Neutrophil (primary cell): ENCODE measurements around the gene HBA2.
"Not testable (repeated sequence)": the region's sequence is repeated elsewhere in the genome, so short reads cannot be mapped to it uniquely, and the experiment has no call there.

ENCODE experiments used
- H3K27ac ChIP-seq: fragments of 200-600 bp; sonication (generic); 2 replicates; pipeline ENCODE4 v1.5.1; 2016; ENCODE audit warnings: mild to moderate bottlenecking, moderate library complexity
- H3K27me3 ChIP-seq: fragments of 200-600 bp; sonication (generic); 2 replicates; pipeline ENCODE4 v1.6.0; 2016; ENCODE audit warnings: mild to moderate bottlenecking
- H3K36me3 ChIP-seq: fragments of 200-600 bp; sonication (generic); 2 replicates; pipeline ENCODE4 v1.5.1; 2017
- H3K4me1 ChIP-seq, 2 experiments: fragments of 200-600 bp in 1 of 2; sonication (generic) in 1 of 2; 1 replicate in 1 of 2; 2 replicates in 1 of 2; pipeline versions ENCODE4 v1.5.1 to v1.6.1; 2013 to 2016; ENCODE audit warnings: low read depth in 1 of 2, low read length in 1 of 2, mild to moderate bottlenecking in 1 of 2, moderate library complexity in 1 of 2; ENCODE audit not compliant: control insufficient read depth in 1 of 2, insufficient read depth in 1 of 2
- H3K4me3 ChIP-seq, 2 experiments: fragments of 200-600 bp in 1 of 2; sonication (generic) in 1 of 2; 1 replicate in 1 of 2; 2 replicates in 1 of 2; pipeline ENCODE4 v1.5.1; 2013 to 2016; ENCODE audit warnings: low read depth in 1 of 2, low read length in 1 of 2, mild to moderate bottlenecking in 1 of 2, moderate library complexity in 1 of 2
- H3K9me3 ChIP-seq: fragments of 200-600 bp; sonication (generic); 2 replicates; pipeline ENCODE4 v1.5.1; 2016
- CTCF ChIP-seq: fragments of 200-600 bp; sonication (generic); IDR thresholded peaks from 2 replicates; pipeline ENCODE4 v1.5.1; 2016; ENCODE audit warnings: antibody characterized with exemption

HBA2 gene

GRCh38 chr16:192686-193085 is 20.0 kb downstream of the HBA2 start:
- H3K27me3 ChIP-seq, result no peaks in the 10 kb centered on the region
- H3K4me1 ChIP-seq, result no peaks in the 10 kb centered on the region
- H3K27ac ChIP-seq, result no peak overlapping the region
- H3K9me3 ChIP-seq, result no peaks in the 10 kb centered on the region
- TF ChIP-seq CTCF, result no peak
- H3K4me3 ChIP-seq, result no peak overlapping the region
- peaks cover 96% of the 10 kb centered on the region for H3K36me3 ChIP-seq

- Histone ChIP-seq H3K36me3 (peaks cover 97% of the 10 kb centered on the region), H3K27ac (no peak overlapping the region), H3K4me3 (no peak overlapping the region), H3K4me1 (no peaks in the 10 kb centered on the region), H3K9me3 (no peaks in the 10 kb centered on the region), H3K27me3 (no peaks in the 10 kb centered on the region)
- no peak for TF ChIP-seq CTCF
These were observed 20.8 kb downstream of the HBA2 start for GRCh38 chr16:193441-193840.

- H3K36me3 ChIP-seq, result peaks cover 97% of the 10 kb centered on the region
These were observed 21.8 kb downstream of the HBA2 start for GRCh38 chr16:194516-194915.

GRCh38 chr16:200388-200787 is 27.7 kb downstream of the HBA2 start:
- no peak overlapping the region for H3K4me3 ChIP-seq
- no peak for TF ChIP-seq CTCF
- no peaks in the 10 kb centered on the region for H3K27me3 ChIP-seq
- H3K36me3 ChIP-seq, result peaks cover 82% of the 10 kb centered on the region
- no peak overlapping the region for H3K27ac ChIP-seq
- no peaks in the 10 kb centered on the region for H3K4me1 ChIP-seq
- H3K9me3 ChIP-seq, result no peaks in the 10 kb centered on the region

More at GRCh38 chr16:194516-194915, 21.8 kb downstream of the HBA2 start:
- no peak overlapping the region for H3K27ac ChIP-seq
- no peaks in the 10 kb centered on the region for H3K4me1 ChIP-seq
- TF ChIP-seq CTCF, result no peak
- no peaks in the 10 kb centered on the region for H3K27me3 ChIP-seq
- H3K9me3 ChIP-seq, result no peaks in the 10 kb centered on the region
- H3K4me3 ChIP-seq, result no peak overlapping the region

- TF ChIP-seq CTCF, result no peak
- no peaks in the 10 kb centered on the region for H3K4me1 ChIP-seq
- H3K36me3 ChIP-seq, result peaks cover 79% of the 10 kb centered on the region
- H3K9me3 ChIP-seq, result no peaks in the 10 kb centered on the region
- H3K27ac ChIP-seq, result no peak overlapping the region
- no peak overlapping the region for H3K4me3 ChIP-seq
- H3K27me3 ChIP-seq, result no peaks in the 10 kb centered on the region
These were observed 30.6 kb downstream of the HBA2 start for GRCh38 chr16:203246-203645.

- not testable (repeated sequence) for H3K27me3 ChIP-seq, H3K4me1 ChIP-seq, H3K27ac ChIP-seq, H3K4me3 ChIP-seq, H3K9me3 ChIP-seq
- H3K36me3 ChIP-seq, result peaks cover 79% of the 10 kb centered on the region
These were observed 31.4 kb downstream of the HBA2 start for GRCh38 chr16:204046-204445.

- H3K4me3 ChIP-seq, H3K27me3 ChIP-seq, H3K9me3 ChIP-seq, H3K27ac ChIP-seq, H3K4me1 ChIP-seq: not testable (repeated sequence)
- peaks cover 86% of the 10 kb centered on the region for H3K36me3 ChIP-seq
These were observed 36.7 kb downstream of the HBA2 start for GRCh38 chr16:209359-209758.

GRCh38 chr16:211631-212180 is 39.0 kb downstream of the HBA2 start:
- not testable (repeated sequence) for H3K9me3 ChIP-seq, H3K4me1 ChIP-seq, H3K27me3 ChIP-seq, H3K4me3 ChIP-seq, H3K27ac ChIP-seq
- peaks cover 81% of the 10 kb centered on the region for H3K36me3 ChIP-seq
